GM18517 (cell line): ENCODE data around the gene CEP83.

Source experiments
- ATAC-seq: cut with Tn5 transposase; IDR thresholded peaks from one replicate; pipeline ENCODE4 v1.9.1; 2021; ENCODE audit warnings: mild to moderate bottlenecking, moderate library complexity; ENCODE audit not compliant: unreplicated experiment

Gene CEP83

DNA sequence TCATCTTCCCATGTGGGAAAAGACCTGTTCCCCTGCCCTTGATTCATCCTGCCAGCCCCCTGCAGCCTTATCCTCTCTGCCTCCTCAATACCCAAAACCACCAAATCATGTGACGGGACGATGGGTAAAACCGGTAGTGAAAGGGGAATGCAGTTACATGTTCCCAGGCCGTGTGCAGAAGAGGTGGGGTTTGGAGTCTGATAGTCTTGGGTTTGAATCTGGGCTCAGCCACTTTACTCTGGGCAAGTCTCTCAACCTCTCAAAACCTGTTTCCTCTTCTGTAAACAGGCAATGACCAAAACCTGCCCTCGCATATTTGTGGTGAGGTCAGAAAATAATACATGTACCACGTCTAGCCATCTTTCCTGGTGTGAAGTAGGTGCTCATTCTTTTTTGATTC is 188.3 kb downstream of the CEP83 start:
- no peak for ATAC-seq

- peak; percentile 64 for ATAC-seq
These were observed 190.2 kb downstream of the CEP83 start for GRCh38 chr12:94269316-94269999.

DNA sequence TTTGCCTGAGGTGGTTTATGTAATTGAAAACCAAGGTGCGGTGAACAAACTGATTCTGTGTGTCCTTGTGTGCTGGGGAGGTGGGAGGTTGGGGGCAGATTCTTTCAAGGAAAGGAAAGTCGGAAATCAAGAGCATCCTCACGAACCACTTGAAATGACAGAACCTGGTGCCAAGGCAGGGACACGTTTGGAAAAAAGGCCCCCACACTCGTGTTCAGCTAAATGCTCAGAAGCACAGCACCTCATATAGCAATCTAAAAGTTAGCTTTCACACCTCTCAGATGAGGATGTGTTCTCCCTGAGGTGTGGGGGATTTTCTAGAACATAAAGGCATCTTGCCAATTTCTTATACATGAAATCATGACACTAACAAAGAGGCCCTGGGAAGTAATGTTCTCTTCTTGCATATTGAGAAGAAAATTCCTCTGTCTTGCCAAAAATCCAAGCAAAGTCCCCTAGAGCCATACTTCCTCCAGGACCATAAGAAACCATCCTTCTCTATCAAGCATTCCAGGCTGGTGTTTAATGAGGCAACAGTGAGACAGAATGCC is 191.7 kb downstream of the CEP83 start:
- ATAC-seq, result no peak

GRCh38 chr12:94267537-94267872 is 192.2 kb downstream of the CEP83 start:
- no peak for ATAC-seq

DNA sequence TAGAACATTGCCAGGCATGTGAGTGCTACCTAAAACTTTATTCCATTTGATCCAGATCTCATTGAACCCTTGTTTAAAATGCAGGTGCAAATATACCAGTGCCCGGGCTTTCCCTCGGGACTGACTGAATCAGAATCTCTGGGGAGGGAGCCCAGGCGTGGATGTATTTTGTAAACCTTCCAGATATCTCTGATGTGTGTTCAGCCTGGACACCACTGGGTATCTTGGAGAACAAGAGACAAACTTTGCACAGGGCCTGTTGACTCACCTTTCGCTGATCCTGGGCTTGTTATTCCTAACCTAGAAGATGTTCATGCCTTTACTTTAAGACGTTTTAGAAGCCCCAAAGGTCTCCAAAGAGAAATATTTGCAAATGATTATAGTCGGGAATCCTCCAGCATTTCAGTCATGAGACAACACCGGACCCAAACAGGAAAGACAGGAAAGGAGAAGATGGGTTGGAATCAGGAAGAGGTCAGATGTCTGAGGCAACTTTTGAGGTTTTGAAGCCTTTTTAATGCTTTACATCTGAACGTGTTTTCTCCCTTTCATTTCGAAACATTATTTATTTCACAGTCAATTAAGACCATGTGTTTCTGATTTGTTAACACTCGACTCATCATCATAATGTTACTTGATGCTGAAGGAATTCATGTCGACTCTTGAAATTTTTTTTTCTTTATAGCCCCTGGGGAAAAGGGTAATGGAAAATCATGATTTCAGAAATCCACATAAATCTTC is 192.7 kb downstream of the CEP83 start:
- no peak for ATAC-seq

DNA sequence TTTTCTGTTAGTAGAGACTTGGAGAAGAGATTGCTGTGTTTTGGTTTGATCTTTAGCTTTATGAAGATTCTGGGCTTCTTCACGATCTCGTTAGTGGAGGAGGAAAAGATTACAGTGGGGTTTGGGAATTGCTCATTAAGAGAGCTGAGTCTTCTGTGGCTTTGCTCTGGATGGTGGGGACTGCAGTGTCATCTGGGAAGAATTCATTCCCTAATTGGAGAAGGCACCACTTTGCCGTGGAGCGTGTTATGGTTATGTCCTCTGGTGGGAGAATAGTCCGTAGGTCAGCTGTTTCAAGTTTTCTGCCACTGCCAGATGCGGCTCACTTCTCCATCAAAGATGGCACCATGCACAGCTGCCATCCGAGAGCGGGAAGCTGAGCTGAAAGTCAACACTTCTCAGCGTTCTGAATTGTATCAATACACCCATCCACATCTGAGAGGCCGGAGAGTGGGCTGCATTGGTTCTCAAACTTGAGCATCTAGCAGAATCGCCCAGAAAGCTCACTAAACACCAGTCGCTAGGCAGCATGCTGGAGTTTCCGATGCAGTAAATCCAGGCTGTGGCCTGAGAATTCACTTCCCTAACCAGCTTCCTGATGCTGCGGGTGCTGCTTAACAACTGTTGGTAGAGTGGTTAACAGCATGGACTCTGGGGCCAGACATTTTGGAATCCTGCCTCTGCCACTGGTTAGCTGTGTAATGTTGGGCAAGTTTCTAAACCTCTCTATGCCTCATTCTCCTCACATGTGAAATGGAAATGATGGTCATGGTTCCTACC is 193.5 kb downstream of the CEP83 start:
- ATAC-seq, result no peak

DNA sequence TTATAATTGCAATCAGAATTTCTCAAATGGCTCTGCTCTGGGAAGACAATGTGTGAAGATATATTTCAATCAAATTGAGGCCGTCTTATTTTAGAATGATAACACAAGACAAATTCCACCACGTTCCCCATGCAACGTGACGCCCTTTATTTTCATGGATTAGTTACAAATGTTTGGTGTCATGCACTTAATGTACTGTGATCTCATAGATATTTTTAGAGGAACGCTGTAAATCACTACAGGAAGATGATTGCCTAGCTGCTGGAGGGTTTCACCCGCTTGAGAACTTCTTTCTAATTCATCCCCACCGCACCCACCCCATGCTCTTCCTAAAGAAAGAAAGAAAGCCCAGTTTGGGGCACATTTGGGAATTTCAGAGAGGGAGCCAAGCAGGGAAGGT is 194.1 kb downstream of the CEP83 start:
- ATAC-seq, result no peak

- no peak for ATAC-seq
These were observed 194.8 kb downstream of the CEP83 start for GRCh38 chr12:94264736-94265485.

- ATAC-seq, result no peak
These were observed 195.6 kb downstream of the CEP83 start for GRCh38 chr12:94263905-94264561.

- peak; percentile 26 for ATAC-seq
These were observed 196.5 kb downstream of the CEP83 start for GRCh38 chr12:94263011-94263811.

GRCh38 chr12:94262228-94263010 is 197.2 kb downstream of the CEP83 start:
- peak; percentile 54 for ATAC-seq

GRCh38 chr12:94261786-94262185 is 197.9 kb downstream of the CEP83 start:
- no peak for ATAC-seq

DNA sequence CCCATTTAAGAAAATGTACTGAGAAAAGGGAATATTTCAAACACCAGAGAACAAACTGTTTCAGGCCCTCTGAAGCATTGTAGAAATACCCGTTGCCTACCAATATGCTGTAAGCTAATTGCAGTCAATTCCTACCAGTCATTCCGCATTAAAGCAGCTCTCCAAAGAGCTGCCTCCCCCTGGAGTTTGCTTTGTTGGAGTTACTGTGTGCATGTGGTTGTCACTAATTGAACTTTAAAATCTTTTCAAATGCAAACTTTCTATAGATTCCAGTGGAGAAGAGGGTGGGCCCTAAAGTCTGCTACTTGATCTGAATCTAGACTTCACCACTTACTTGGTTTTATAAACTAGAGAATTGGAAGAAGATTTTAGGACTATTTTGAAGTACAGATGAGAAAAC is 198.5 kb downstream of the CEP83 start:
- ATAC-seq, result no peak

DNA sequence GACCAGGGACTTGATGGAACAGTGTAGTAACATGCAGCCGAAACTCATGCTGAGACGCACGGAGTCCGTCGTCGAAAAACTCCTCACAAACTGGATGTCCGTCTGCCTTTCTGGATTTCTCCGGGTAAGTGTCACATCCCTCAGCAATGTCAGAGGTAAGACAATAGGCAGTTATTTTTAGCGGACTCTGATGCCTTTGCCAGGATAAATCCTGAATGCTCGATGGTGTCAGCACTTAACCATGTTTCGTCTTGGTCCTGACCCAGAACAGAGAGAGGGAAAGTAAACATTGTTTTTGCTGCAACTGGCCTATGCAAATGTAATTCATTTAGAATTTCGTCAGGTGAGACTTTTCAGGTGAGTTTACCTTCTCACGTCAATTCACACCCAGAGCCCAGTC is 198.9 kb downstream of the CEP83 start:
- no peak for ATAC-seq

DNA sequence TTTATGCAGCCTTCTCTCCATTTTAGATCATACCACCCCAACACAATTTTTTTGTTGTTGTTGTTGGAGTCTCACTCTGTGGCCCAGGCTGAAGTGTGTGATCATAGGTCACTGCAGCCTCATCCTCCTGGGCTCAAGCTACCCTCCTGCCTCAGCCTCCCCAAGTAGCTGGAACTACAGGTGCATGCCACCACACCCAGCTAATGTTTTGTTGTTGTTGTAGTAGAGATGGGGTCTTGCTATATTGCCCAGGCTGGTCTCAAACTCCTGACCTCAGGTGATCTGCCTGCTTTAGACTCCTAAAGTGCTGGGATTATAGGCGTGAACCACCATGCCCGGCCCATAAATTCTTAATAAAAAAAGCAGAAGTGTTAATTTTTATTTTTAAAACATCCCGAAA is 199.7 kb downstream of the CEP83 start:
- no peak for ATAC-seq

DNA sequence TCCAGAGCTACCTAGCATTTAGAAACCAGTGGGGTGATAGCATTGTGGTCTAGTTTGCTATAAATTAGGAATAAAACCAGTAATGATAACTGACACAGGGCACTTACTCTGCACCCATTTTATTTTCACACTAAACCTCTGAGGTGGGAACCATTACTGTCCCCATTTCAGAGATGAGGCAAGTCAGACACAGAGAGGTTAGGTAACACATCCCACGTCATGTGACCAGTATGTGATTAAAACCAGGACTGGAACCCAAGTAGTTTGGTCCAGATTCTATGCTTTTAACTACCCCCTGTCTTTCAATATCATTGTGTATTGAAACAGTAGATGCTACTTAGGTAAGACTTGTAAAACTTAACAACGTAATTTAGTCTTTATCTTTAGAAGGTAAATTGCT is 201.1 kb downstream of the CEP83 start:
- no peak for ATAC-seq
